AG09319 (cell line): ENCODE measurements around the gene CGRRF1.

Experiments
- DNase-seq: peaks from one replicate; pipeline ENCODE4 v3.0.0-alpha.2; 2010; ENCODE audit warnings: low read depth; ENCODE audit errors: extremely low read depth
- CTCF ChIP-seq: IDR thresholded peaks from 2 replicates; pipeline ENCODE4 v1.5.1; 2011; ENCODE audit warnings: low read depth, mild to moderate bottlenecking, inconsistent platforms, low read length, moderate library complexity

Gene CGRRF1

GRCh38 chr14:54528973-54529372 is 19.3 kb downstream of the CGRRF1 start:
- no peak for DNase-seq
- TF ChIP-seq CTCF, result no peak

DNA sequence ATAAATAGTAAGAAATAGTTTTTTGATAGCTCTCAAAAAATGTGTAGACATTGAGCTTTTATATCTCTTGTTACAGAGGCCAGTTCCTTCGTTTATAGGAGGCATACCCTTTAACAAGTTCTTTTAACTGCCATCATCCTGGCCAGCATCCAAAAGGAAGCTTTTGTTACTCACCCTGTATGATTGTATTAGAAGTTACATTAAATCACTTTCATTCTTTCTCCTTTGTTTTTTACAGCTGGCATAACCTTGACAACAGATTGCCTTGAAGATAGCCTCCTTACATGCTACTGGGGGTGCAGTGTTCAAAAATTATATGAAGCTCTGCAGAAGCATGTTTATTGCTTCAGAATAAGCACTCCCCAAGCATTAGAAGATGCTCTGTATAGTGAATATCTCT is 20.1 kb downstream of the CGRRF1 start:
- no peak for TF ChIP-seq CTCF
- no peak for DNase-seq

DNA sequence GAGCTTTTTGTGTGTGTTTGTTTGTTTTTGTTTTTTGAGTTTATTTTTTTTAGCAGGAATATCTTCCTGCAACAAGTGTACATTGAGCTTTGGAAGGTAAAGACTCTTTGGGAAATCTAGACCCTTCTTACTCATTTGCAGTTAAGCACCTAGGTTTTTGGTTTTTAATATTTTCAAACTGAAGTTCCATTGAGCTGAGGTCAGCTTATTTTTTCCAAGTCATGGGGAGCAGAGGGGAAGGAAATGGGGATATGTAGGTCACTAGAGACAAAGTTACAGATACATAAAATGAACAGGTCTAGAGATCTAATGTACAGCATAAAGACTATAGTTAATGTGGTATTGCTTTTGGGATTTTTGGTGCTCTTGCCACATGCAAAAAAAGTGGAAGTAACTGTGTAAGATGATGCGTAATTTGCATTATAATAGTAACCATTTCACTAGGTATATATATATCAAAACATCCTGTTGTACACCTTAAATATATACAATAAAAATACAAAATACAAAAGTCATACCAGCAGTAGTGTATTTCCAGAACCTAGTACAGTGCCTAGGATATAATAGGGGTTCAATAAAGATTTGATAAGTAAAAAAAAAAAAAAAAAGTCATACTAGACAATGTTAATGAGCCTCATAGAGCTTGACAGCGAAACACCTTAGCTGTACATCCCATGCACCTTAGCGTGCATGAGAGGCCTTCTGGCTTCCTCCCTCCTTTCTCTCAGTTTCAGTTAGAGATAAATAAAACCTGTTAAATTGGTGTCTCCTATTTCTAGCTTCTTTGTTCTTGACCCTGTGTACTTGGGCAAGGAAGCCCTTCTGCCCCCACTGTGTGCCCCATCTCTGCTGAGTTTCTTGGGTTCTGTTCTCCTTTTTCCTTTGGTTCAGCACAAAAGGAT is 22.7 kb downstream of the CGRRF1 start:
- no peak for TF ChIP-seq CTCF
- no peak for DNase-seq

DNA sequence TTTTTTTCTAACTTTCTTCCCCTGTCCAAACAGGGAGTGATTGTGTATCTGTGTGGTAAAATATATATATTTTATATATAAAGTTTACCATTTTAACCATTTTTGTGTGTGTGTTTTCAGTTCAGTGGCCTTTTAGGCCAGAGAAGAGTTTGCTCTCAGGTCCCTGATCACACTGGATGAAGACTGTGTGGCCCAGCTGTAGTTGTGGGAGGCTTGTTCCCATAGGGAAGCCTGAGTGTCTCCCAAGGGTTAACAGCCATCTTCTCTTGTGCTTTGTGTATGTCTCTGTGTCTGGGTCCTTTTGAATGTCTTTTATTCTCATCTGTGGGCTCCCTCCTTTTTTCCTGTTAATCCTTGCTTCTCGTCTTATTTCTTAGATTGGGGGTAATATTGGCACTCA is 23.4 kb downstream of the CGRRF1 start:
- DNase-seq, result no peak
- no peak for TF ChIP-seq CTCF

DNA sequence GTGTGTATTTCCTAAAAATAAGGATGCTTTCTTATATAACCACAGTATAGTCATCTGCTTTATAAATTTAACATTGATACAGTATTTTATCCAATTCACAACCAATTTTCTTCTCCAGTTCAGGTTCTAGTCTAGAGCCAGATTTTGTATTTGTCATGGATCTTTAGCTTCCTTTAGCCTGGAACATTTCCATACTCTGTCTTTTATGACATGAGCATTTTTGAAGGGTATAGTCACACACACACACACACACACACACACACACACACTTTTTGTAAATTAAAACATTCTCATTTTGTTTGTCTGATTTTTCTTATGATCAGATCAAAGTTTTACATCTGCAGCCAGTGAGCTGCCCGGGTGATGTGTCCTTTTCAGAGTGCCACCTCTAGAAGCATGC is 25.4 kb downstream of the CGRRF1 start:
- no peak for DNase-seq
- TF ChIP-seq CTCF, result no peak

GRCh38 chr14:54535646-54536045 is 25.9 kb downstream of the CGRRF1 start:
- TF ChIP-seq CTCF, result no peak
- DNase-seq, result no peak

DNA sequence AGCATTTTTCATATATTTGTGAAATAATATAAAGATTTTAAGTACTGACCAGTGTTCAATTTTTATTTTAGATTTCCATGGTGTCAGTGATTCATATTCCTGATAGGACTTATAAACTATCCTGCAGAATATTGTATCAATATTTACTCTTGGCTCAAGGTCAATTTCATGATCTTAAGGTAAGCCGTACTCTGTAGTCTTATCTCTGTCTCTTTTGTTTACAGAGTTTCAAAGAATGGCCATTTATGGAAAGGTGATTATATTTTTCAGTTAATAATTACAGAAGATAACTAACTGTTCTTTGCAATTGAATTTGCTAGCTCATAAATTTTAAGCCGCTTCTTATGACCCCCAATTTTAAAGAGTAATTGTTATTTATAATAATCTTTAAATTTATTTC is 27.9 kb downstream of the CGRRF1 start:
- DNase-seq, result no peak
- TF ChIP-seq CTCF, result no peak
